H1 (cell line): Measurements from ENCODE around the gene SMG7. TPM values are rescaled to one million over a fixed set of nuclear protein-coding genes. Genes with fewer than 3 reads are reported as not detected.

Source experiments
- CTCF ChIA-PET: fragments of 300-600 bp; sonication (Branson Sonifier 250); formaldehyde crosslinking; loops from one replicate; lab custom pipeline; 2021; ENCODE audit not compliant: partially characterized antibody; lab: Charles Lee
- POLR2A ChIA-PET: fragments of 300-600 bp; sonication (Branson Sonifier 250); formaldehyde crosslinking; loops from one replicate; lab custom pipeline; 2021; ENCODE audit warnings: inconsistent platforms; ENCODE audit not compliant: partially characterized antibody; lab: Charles Lee
- DNase-seq, 2 experiments: peaks; one replicate each; pipeline versions ENCODE4 v3.0.0 to v3.0.0-alpha.2; 2010 to 2022; ENCODE audit warnings: low spot score in 2 of 2, low read depth in 1 of 2, mixed read lengths in 1 of 2
- FAIRE-seq: peaks from 2 replicates; lab custom pipeline; 2011; peaks lifted over from hg19 to GRCh38; lab: Jason Lieb, UNC
- H2AFZ ChIP-seq: 2 replicates; pipeline ENCODE4 v1.8.1; 2012; ENCODE audit warnings: low read length, inconsistent platforms
- H2AK5ac ChIP-seq: 2 replicates; pipeline ENCODE4 v1.6.1; 2013; ENCODE audit warnings: low read depth, low read length
- H2BK120ac ChIP-seq: replicated peaks from 2 replicates; pipeline ENCODE3; 2013; ENCODE audit warnings: low read depth, low read length, inconsistent platforms
- H2BK12ac ChIP-seq: 2 replicates; pipeline ENCODE4 v1.6.1; 2013; ENCODE audit warnings: low read depth, low read length
- H2BK15ac ChIP-seq: 2 replicates; pipeline ENCODE4 v1.6.1; 2013; ENCODE audit warnings: low read length
- H2BK20ac ChIP-seq: 2 replicates; pipeline ENCODE4 v1.6.1; 2013; ENCODE audit warnings: low read length
- H2BK5ac ChIP-seq: 2 replicates; pipeline ENCODE4 v1.6.1; 2013; ENCODE audit warnings: low read depth, low read length
- H3K14ac ChIP-seq: 2 replicates; pipeline ENCODE4 v1.6.1; 2013; ENCODE audit warnings: inconsistent platforms; ENCODE audit not compliant: insufficient read length
- H3K18ac ChIP-seq: 2 replicates; pipeline ENCODE4 v1.6.1; 2013; ENCODE audit warnings: low read length; ENCODE audit errors: extremely low read depth
- H3K23ac ChIP-seq: 2 replicates; pipeline ENCODE4 v1.6.1; 2013; ENCODE audit warnings: inconsistent platforms; ENCODE audit not compliant: insufficient read length
- H3K23me2 ChIP-seq: 2 replicates; pipeline ENCODE4 v1.6.1; 2013; ENCODE audit warnings: low read depth, low read length
- H3K27ac ChIP-seq: 2 replicates; pipeline ENCODE4 v1.6.1; 2011; ENCODE audit warnings: low read depth, low read length, inconsistent platforms
- H3K27me3 ChIP-seq, 4 experiments: replicated peaks in 1 of 4; 1 replicate in 1 of 4; 2 replicates in 3 of 4; pipeline versions ENCODE4 v1.6.1 to v1.8.1; 2011 to 2013; ENCODE audit warnings: low read length in 3 of 4, mild to moderate bottlenecking in 3 of 4, inconsistent platforms in 2 of 4, mixed read lengths in 2 of 4, moderate library complexity in 1 of 4; ENCODE audit not compliant: control insufficient read depth in 3 of 4, insufficient read depth in 3 of 4; ENCODE audit errors: extremely low read depth in 1 of 4
- H3K36me3 ChIP-seq, 4 experiments: 2 replicates each; pipeline versions ENCODE4 v1.6.1 to v1.8.1; 2011 to 2013; ENCODE audit warnings: mild to moderate bottlenecking in 4 of 4, low read length in 3 of 4, moderate library complexity in 2 of 4, control low read depth in 1 of 4, inconsistent platforms in 1 of 4; ENCODE audit not compliant: insufficient read depth in 4 of 4, control insufficient read depth in 2 of 4
- H3K4ac ChIP-seq: replicated peaks from 2 replicates; pipeline ENCODE3; 2013; ENCODE audit warnings: low read length, low read depth, mixed read lengths, inconsistent platforms; ENCODE audit not compliant: insufficient read length
- H3K4me1 ChIP-seq, 4 experiments: replicated peaks in 1 of 4; 1 replicate in 1 of 4; 2 replicates in 3 of 4; pipeline versions ENCODE4 v1.6.1 to v1.8.1; 2011 to 2013; ENCODE audit warnings: low read length in 3 of 4, inconsistent platforms in 2 of 4, mixed read lengths in 1 of 4; ENCODE audit not compliant: insufficient read depth in 4 of 4, control insufficient read depth in 3 of 4
- H3K4me2 ChIP-seq, 2 experiments: 2 replicates each; pipeline versions ENCODE4 v1.6.1 to v1.8.1; 2011 to 2013; ENCODE audit warnings: low read depth in 2 of 2, low read length in 2 of 2, control low read depth in 1 of 2, inconsistent platforms in 1 of 2, mild to moderate bottlenecking in 1 of 2; ENCODE audit not compliant: insufficient read depth in 1 of 2
- H3K4me3 ChIP-seq, 4 experiments: fragments of 200-600, 300-600 bp in 1 of 4; sonication (generic), shearing (Covaris generic), sonication (Bioruptor Twin) in 1 of 4; 2 replicates each; pipeline versions ENCODE4 v1.5.1 to v1.8.1; 2011 to 2016; ENCODE audit warnings: low read length in 4 of 4, low read depth in 3 of 4, control low read depth in 2 of 4, inconsistent platforms in 2 of 4, mild to moderate bottlenecking in 2 of 4, mixed read lengths in 1 of 4, moderate library complexity in 1 of 4; ENCODE audit not compliant: insufficient read depth in 2 of 4; ENCODE audit errors: extremely low read depth in 1 of 4
- H3K56ac ChIP-seq: replicated peaks from 2 replicates; pipeline ENCODE3; 2013; ENCODE audit warnings: low read depth, mild to moderate bottlenecking, mixed read lengths, low read length, inconsistent platforms; ENCODE audit not compliant: insufficient read length
- H3K79me1 ChIP-seq: 2 replicates; pipeline ENCODE4 v1.6.1; 2013; ENCODE audit warnings: low read depth, low read length, control low read depth
- H3K79me2 ChIP-seq, 2 experiments: 2 replicates each; pipeline versions ENCODE4 v1.6.1 to v1.8.1; 2012 to 2013; ENCODE audit warnings: low read length in 2 of 2, mild to moderate bottlenecking in 2 of 2, inconsistent platforms in 1 of 2; ENCODE audit not compliant: insufficient read depth in 2 of 2, control insufficient read depth in 1 of 2
- H3K9ac ChIP-seq, 4 experiments: replicated peaks in 1 of 4; 1 replicate in 1 of 4; 2 replicates in 3 of 4; pipeline versions ENCODE4 v1.6.1 to v1.8.1; 2011 to 2013; ENCODE audit warnings: low read depth in 3 of 4, low read length in 3 of 4, control low read depth in 2 of 4, mild to moderate bottlenecking in 2 of 4, moderate library complexity in 2 of 4, inconsistent platforms in 1 of 4; ENCODE audit errors: extremely low read depth in 1 of 4
- H3K9me3 ChIP-seq, 2 experiments: 2 replicates each; pipeline versions ENCODE4 v1.6.1 to v1.8.1; 2012 to 2013; ENCODE audit warnings: mild to moderate bottlenecking in 2 of 2, moderate library complexity in 2 of 2, control low read depth in 1 of 2, inconsistent platforms in 1 of 2, low read depth in 1 of 2, low read length in 1 of 2, mixed read lengths in 1 of 2; ENCODE audit not compliant: insufficient read depth in 2 of 2
- H4K20me1 ChIP-seq, 2 experiments: replicated peaks in 1 of 2; 2 replicates each; pipeline versions ENCODE3 to v1.8.1; 2011 to 2013; ENCODE audit warnings: inconsistent platforms in 2 of 2, low read length in 2 of 2, mild to moderate bottlenecking in 1 of 2; ENCODE audit not compliant: insufficient read depth in 2 of 2, control insufficient read depth in 1 of 2
- H4K5ac ChIP-seq: 2 replicates; pipeline ENCODE4 v1.6.1; 2013; ENCODE audit warnings: low read length, low read depth, mixed read lengths, inconsistent platforms; ENCODE audit not compliant: insufficient read length
- H4K8ac ChIP-seq: 2 replicates; pipeline ENCODE4 v1.8.0; 2013; ENCODE audit warnings: mild to moderate bottlenecking, moderate library complexity, low read length, inconsistent platforms; ENCODE audit not compliant: insufficient read depth; ENCODE audit errors: extremely low read depth
- H4K91ac ChIP-seq: replicated peaks from 2 replicates; pipeline ENCODE3; 2013; ENCODE audit warnings: low read length, mixed read lengths, inconsistent platforms; ENCODE audit not compliant: insufficient read length
- CHD2 ChIP-seq: IDR thresholded peaks from 2 replicates; pipeline ENCODE4 v1.6.1; 2012; ENCODE audit warnings: low read length, improper control_type of control experiment
- WGBS, 2 experiments: shearing (Covaris generic) in 1 of 2; methylation state at CpG; one replicate each; pipeline versions ENCODE4 v1.1.6 to v1.1.7; 2013 to 2015; ENCODE audit warnings: low lambda C conversion rate in 2 of 2, mixed read lengths in 2 of 2, inconsistent platforms in 1 of 2, low coverage in 1 of 2, missing lambda C conversion rate in 1 of 2; ENCODE audit not compliant: insufficient replicate concordance in 2 of 2, insufficient coverage in 1 of 2, insufficient read length in 1 of 2; ENCODE audit errors: extremely low coverage in 1 of 2, missing lambda C conversion rate in 1 of 2; 5-methylcytosine and 5-hydroxymethylcytosine counted together
- polyA plus RNA-seq, 7 experiments: library from polyadenylated mRNA; depleted of rRNA in 3 of 7; stranded (reverse) in 5 of 7; unstranded in 2 of 7; fragments of >200 nt in 5 of 7; fragments of 200-250 nt in 2 of 7; gene quantifications; 1 replicate in 5 of 7; 2 replicates in 1 of 7; 4 replicates in 1 of 7; pipeline versions ENCODE4 v1.2.1 to v1.2.3, GENCODE V29; 2011 to 2013; ENCODE audit warnings: missing spikeins in 2 of 7, mixed read lengths in 2 of 7
- total RNA-seq: library from RNA; stranded (reverse); fragmentation: NEBNext Ultra II Directional; extraction: Animal tissue kit (Norgen Biotek cat#: 25700); gene quantifications from 2 replicates; pipeline ENCODE4 v1.2.1, GENCODE V29; 2021

SMG7 gene
- total and polyA plus RNA-seq, 2 of the 8 experiments (the other 6 are each of a cell fraction or from before 2014, with no cell fraction given) = 39.3 to 65.6 TPM

DNA sequence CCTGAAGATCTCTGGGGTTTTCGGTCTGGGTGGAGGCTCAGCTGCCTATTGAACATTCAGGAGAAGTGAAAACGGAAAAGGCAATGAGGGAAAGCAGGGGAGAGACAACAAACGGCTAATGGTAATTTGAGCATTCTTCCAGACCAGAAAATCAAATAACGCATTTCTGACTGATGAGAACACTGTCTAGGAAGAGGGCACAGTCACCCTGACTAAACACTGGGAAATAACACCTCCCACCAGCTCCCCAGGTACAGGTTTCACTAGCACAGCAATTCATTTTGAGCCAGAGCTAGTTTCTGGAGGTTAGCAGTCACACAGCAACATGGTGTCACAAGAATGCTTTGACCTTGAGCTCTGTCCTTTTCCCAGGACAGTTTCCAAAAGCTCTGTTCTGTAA, 96.8 kb downstream of the SMG7 start:
- Histone ChIP-seq H3K4me3 (no peak overlapping the region), H4K8ac (no peak overlapping the region), H3K27me3 (no peaks in the 10 kb centered on the region), H2AK5ac (no peak overlapping the region), H3K79me2 (no peaks in the 10 kb centered on the region), H4K20me1 (no peaks in the 10 kb centered on the region), H2BK20ac (no peak overlapping the region), H3K23me2 (no peaks in the 10 kb centered on the region), H2BK15ac (no peak overlapping the region), H3K4ac (no peak overlapping the region), H3K4me1 (no peaks in the 10 kb centered on the region), H4K5ac (no peak overlapping the region), H3K14ac (no peak overlapping the region), H2AFZ (no peak overlapping the region), H3K56ac (no peak overlapping the region), H3K18ac (no peak overlapping the region), H2BK12ac (no peak overlapping the region), H3K36me3 (no peaks in the 10 kb centered on the region; a peak in 1 of 8 replicates), H4K91ac (no peak overlapping the region), H3K9ac (no peak overlapping the region), H2BK120ac (no peak overlapping the region), H3K9me3 (no peaks in the 10 kb centered on the region), H2BK5ac (no peak overlapping the region), H3K27ac (no peak overlapping the region), H3K23ac (no peak overlapping the region), H3K79me1 (no peaks in the 10 kb centered on the region), H3K4me2 (no peak overlapping the region)
- FAIRE-seq = no peak
- ChIA-PET CTCF (interaction anchor here (1.3 to 2.2 kb wide), 5 partner anchors 11 to 347 kb away, joined by 4 to 9 read pairs (median 5); no protein-coding TSS in a partner anchor), POLR2A (interaction anchor here (2.2 kb wide), 1 partner anchor 9 kb away, joined by 10 read pairs; no protein-coding TSS in a partner anchor)
- WGBS, 2 experiments = 92% methylated on average over 4 of the region's 4 CpGs; no CpG with 5 or more reads in 1 of the 2 experiments
- TF ChIP-seq CHD2 = no peak
- no peak for DNase-seq
